ENCODE measurements around the gene GTF3C4.

Gene GTF3C4

DNA sequence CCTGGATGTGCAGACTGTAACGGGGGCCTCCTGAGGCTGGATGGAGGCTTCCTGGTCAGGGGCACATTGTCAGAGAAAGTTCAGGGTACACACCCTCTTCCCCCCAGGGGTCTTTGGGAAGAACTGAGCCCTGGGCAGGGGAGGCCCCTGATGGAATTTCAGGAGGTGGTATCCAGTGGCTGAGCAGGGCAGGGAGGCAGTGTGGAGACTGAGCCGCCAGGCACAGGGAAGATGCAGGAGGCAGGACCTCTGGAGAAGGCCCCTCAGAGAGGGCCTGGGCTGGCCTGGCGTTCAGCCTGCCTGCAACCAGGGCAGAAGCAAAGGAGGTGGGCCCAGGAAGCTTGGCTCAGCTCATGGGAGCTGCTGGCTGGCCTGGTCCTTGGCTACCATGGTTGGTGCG is 53.5 kb downstream of the GTF3C4 start:
- H3K9me3 ChIP-seq (ENCODE audit: severe bottlenecking): no peaks in the 10 kb centered on the region
- no peaks in the 10 kb centered on the region for H3K4me1 ChIP-seq (ENCODE audit: insufficient read depth, poor library complexity, severe bottlenecking)
- no peaks in the 10 kb centered on the region for H3K36me3 ChIP-seq (ENCODE audit: low read depth)
- H3K4me3 ChIP-seq (ENCODE audit: severe bottlenecking): no peak overlapping the region
- TF ChIP-seq, protein P1, sequence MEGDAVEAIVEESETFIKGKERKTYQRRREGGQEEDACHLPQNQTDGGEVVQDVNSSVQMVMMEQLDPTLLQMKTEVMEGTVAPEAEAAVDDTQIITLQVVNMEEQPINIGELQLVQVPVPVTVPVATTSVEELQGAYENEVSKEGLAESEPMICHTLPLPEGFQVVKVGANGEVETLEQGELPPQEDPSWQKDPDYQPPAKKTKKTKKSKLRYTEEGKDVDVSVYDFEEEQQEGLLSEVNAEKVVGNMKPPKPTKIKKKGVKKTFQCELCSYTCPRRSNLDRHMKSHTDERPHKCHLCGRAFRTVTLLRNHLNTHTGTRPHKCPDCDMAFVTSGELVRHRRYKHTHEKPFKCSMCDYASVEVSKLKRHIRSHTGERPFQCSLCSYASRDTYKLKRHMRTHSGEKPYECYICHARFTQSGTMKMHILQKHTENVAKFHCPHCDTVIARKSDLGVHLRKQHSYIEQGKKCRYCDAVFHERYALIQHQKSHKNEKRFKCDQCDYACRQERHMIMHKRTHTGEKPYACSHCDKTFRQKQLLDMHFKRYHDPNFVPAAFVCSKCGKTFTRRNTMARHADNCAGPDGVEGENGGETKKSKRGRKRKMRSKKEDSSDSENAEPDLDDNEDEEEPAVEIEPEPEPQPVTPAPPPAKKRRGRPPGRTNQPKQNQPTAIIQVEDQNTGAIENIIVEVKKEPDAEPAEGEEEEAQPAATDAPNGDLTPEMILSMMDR (IDR thresholded peaks at IDR 0.05; ENCODE audit: poor library complexity, severe bottlenecking): no peak
- H3K27me3 ChIP-seq (ENCODE audit: insufficient read depth, poor library complexity, severe bottlenecking): no peaks in the 10 kb centered on the region
- ATAC-seq (ENCODE audit: low read depth) (no peak), DNase-seq (ENCODE audit: low spot score) (no peak)
- H3K27ac ChIP-seq (ENCODE audit: poor library complexity, severe bottlenecking): no peak overlapping the region

DNA sequence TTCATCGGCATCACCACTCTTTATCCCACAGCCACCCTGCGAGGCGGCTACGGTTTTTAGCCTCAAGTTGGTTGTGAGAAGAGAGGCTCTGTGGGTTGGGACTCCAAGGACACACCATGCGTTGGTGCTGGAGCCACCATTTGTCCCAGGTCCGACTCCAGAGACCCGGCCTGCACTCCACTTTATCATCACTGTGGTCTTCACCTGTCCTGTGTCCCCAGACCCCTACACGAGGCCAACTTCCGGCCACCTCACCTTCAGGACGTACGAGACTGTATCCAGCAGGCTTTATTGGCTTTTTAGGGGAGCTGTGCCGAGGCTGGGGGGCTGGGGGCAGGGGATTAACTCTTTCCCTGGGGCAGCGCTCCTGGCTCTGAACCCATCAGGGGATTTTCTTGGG is 55.0 kb downstream of the GTF3C4 start:
- TF ChIP-seq, protein P1 (IDR thresholded peaks at IDR 0.05; ENCODE audit: poor library complexity, severe bottlenecking): no peak
- no peak for ATAC-seq (ENCODE audit: low read depth)
- no peaks in the 10 kb centered on the region for H3K27me3 ChIP-seq (ENCODE audit: insufficient read depth, poor library complexity, severe bottlenecking)

DNA sequence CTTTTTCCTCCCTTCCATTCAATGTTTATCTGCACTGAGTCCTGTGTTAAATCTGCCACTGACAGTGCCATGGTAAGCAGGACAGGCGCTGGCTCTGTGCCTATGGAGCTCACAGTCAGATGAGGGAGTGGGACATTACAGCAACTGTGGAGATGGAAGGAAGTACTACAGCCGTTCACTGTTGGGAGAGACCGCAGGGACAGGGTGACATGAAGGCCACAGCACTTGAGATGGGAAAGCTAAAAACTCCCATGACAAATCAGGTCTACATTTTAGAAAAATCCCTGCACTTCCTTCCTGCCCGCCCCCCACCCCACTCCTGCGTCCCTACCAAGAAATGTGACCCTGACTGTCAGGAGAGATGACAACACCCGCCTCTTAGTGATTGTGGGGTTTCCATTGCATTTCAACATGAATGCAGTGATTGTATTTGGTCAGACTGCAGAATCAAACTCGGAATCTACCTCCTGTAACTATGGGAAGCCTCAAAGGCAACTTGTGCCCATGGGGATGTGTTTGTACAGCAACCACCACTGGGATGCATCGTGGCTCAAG is 56.4 kb downstream of the GTF3C4 start:
- no peaks in the 10 kb centered on the region for H3K9me3 ChIP-seq (ENCODE audit: severe bottlenecking)
- no peak overlapping the region for H3K27ac ChIP-seq (ENCODE audit: poor library complexity, severe bottlenecking)
- ATAC-seq (ENCODE audit: low read depth) (no peak), DNase-seq (ENCODE audit: low spot score) (no peak)
- H3K4me3 ChIP-seq (ENCODE audit: severe bottlenecking): no peak overlapping the region
- no peaks in the 10 kb centered on the region for H3K36me3 ChIP-seq (ENCODE audit: low read depth)
- H3K27me3 ChIP-seq (ENCODE audit: insufficient read depth, poor library complexity, severe bottlenecking): no peaks in the 10 kb centered on the region
- TF ChIP-seq, protein P1 (IDR thresholded peaks at IDR 0.05; ENCODE audit: poor library complexity, severe bottlenecking): no peak
- no peaks in the 10 kb centered on the region for H3K4me1 ChIP-seq (ENCODE audit: insufficient read depth, poor library complexity, severe bottlenecking)

More for the DNA sequence above, 55.0 kb downstream of the GTF3C4 start:
- H3K27ac ChIP-seq (ENCODE audit: poor library complexity, severe bottlenecking): no peak overlapping the region
- H3K4me3 ChIP-seq (ENCODE audit: severe bottlenecking): no peak overlapping the region
- no peaks in the 10 kb centered on the region for H3K9me3 ChIP-seq (ENCODE audit: severe bottlenecking)
- H3K4me1 ChIP-seq (ENCODE audit: insufficient read depth, poor library complexity, severe bottlenecking): no peaks in the 10 kb centered on the region
- no peaks in the 10 kb centered on the region for H3K36me3 ChIP-seq (ENCODE audit: low read depth)
- DNase-seq (ENCODE audit: low spot score): no peak

DNA sequence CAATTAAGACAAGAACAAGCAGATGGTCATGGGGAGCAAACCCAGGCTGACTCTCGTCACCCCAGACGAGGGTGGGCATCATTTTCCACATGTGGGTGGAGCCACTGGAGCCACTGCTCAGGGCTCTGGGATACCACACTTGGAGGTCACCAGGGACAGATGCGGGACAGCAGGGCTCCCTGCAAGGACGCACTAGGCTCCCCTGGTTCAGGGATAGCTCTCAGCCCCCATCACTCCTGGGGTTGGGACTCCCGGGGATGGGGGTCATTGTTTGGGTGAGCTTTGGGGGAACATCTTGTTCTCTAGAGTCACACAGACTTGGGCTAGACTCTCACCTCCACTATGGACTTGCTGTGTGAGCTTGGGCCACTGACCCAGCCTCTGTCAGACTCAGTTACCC is 57.8 kb downstream of the GTF3C4 start:
- Histone ChIP-seq H3K36me3 (ENCODE audit: low read depth) (no peaks in the 10 kb centered on the region), H3K27ac (ENCODE audit: poor library complexity, severe bottlenecking) (no peak overlapping the region), H3K4me3 (ENCODE audit: severe bottlenecking) (no peak overlapping the region), H3K9me3 (ENCODE audit: severe bottlenecking) (no peaks in the 10 kb centered on the region), H3K27me3 (ENCODE audit: insufficient read depth, poor library complexity, severe bottlenecking) (no peaks in the 10 kb centered on the region), H3K4me1 (ENCODE audit: insufficient read depth, poor library complexity, severe bottlenecking) (no peaks in the 10 kb centered on the region)
- ATAC-seq (ENCODE audit: low read depth) (no peak), DNase-seq (ENCODE audit: low spot score) (no peak)
- TF ChIP-seq, protein P1 (IDR thresholded peaks at IDR 0.05; ENCODE audit: poor library complexity, severe bottlenecking): no peak

DNA sequence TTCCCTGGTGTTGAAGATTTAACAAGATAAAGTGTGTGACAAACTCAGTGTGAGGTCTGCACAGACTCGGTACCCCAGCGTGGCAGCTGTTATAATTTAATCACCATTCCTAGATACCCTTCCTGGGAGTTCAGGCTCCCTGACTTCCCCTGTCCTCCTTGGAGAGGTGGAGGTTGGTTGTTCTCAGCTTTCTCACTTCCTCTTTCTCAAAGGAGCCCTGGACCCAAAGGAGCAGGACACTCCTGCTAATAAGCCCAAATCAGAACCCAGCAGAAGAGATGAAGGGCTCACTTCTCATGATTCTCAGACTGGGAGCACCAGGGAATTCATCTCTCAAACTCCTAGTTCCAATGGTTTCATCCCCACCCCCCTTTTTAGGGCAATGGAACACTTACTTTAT is 58.2 kb downstream of the GTF3C4 start:
- no peaks in the 10 kb centered on the region for H3K4me1 ChIP-seq (ENCODE audit: insufficient read depth, poor library complexity, severe bottlenecking)
- TF ChIP-seq, protein P1 (IDR thresholded peaks at IDR 0.05; ENCODE audit: poor library complexity, severe bottlenecking): no peak
- ATAC-seq (ENCODE audit: low read depth) (no peak), DNase-seq (ENCODE audit: low spot score) (no peak)
- H3K9me3 ChIP-seq (ENCODE audit: severe bottlenecking): no peaks in the 10 kb centered on the region
- H3K27me3 ChIP-seq (ENCODE audit: insufficient read depth, poor library complexity, severe bottlenecking): no peaks in the 10 kb centered on the region
- no peaks in the 10 kb centered on the region for H3K36me3 ChIP-seq (ENCODE audit: low read depth)
- no peak overlapping the region for H3K27ac ChIP-seq (ENCODE audit: poor library complexity, severe bottlenecking)
- H3K4me3 ChIP-seq (ENCODE audit: severe bottlenecking): no peak overlapping the region
